ENCODE measurements around the gene CAMKK2. TPM values are rescaled to one million over a fixed set of nuclear protein-coding genes. Genes with fewer than 3 reads are reported as not detected.
"Not testable (repeated sequence)": the region's sequence is repeated elsewhere in the genome, so short reads cannot be mapped to it uniquely, and the experiment has no call there.

The CAMKK2 gene
- total and polyA plus RNA-seq, 2 donors from 2014 or later, result 16.3 to 35.6 TPM

DNA sequence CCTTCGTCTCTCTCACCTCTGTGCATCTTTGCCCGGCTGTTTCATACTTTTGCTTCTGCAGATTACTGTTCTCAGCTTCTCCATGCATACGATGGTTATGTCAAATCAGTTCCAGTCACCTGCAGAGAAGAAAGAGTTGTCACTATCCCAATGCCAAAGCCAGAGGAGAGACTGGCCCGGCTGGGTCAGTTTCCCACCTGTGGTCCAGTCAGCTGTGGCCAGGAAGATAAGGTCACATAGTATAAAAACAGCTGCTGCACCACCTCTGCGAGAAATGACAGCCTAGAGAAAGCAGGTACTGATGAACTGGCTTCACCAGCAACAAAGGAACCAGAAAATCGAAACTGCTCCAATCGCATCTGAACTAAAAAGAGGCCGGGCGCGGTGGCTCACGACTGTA is 93.0 kb downstream of the CAMKK2 start:
- Histone ChIP-seq H3K4me1 (ENCODE audit: control insufficient read depth in 2 of 3, insufficient read depth in 2 of 3, low read depth in 1 of 3, low read length in 3 of 3) (no peaks in the 10 kb centered on the region), H3K9ac (ENCODE audit: low read length in 3 of 3) (no peak overlapping the region), H3K9me3 (ENCODE audit: control insufficient read depth in 2 of 3, insufficient read depth in 1 of 3, low read length in 3 of 3) (no peaks in the 10 kb centered on the region), H3K4me3 (ENCODE audit: low read length in 3 of 3) (no peak overlapping the region), H3K36me3 (ENCODE audit: control insufficient read depth in 2 of 3, insufficient read depth in 3 of 3, low read length in 3 of 3) (no peaks in the 10 kb centered on the region), H3K27me3 (ENCODE audit: control insufficient read depth, insufficient read depth, low read length) (no peaks in the 10 kb centered on the region), H3K27ac (ENCODE audit: low read depth in 2 of 2, low read length in 2 of 2) (no peak overlapping the region)
- intact Hi-C loops (cut with DNase I), result no loop called here
- FAIRE-seq (no peak), DNase-seq (no peak)
- TF ChIP-seq, protein P1, sequence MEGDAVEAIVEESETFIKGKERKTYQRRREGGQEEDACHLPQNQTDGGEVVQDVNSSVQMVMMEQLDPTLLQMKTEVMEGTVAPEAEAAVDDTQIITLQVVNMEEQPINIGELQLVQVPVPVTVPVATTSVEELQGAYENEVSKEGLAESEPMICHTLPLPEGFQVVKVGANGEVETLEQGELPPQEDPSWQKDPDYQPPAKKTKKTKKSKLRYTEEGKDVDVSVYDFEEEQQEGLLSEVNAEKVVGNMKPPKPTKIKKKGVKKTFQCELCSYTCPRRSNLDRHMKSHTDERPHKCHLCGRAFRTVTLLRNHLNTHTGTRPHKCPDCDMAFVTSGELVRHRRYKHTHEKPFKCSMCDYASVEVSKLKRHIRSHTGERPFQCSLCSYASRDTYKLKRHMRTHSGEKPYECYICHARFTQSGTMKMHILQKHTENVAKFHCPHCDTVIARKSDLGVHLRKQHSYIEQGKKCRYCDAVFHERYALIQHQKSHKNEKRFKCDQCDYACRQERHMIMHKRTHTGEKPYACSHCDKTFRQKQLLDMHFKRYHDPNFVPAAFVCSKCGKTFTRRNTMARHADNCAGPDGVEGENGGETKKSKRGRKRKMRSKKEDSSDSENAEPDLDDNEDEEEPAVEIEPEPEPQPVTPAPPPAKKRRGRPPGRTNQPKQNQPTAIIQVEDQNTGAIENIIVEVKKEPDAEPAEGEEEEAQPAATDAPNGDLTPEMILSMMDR (IDR thresholded peaks at IDR 0.05; ENCODE audit: borderline replicate concordance, extremely low read depth, insufficient read depth), result no peak

- intact Hi-C loops (cut with DNase I), result no loop called here
- Histone ChIP-seq H3K27ac (ENCODE audit: low read depth in 2 of 2, low read length in 2 of 2) (no peak overlapping the region), H3K9ac (ENCODE audit: low read length in 3 of 3) (no peak overlapping the region), H3K9me3 (ENCODE audit: control insufficient read depth in 2 of 3, insufficient read depth in 1 of 3, low read length in 3 of 3) (no peaks in the 10 kb centered on the region), H3K4me1 (ENCODE audit: control insufficient read depth in 2 of 3, insufficient read depth in 2 of 3, low read depth in 1 of 3, low read length in 3 of 3) (no peaks in the 10 kb centered on the region), H3K36me3 (ENCODE audit: control insufficient read depth in 2 of 3, insufficient read depth in 3 of 3, low read length in 3 of 3) (no peaks in the 10 kb centered on the region), H3K4me3 (ENCODE audit: low read length in 3 of 3) (no peak overlapping the region), H3K27me3 (ENCODE audit: control insufficient read depth, insufficient read depth, low read length) (no peaks in the 10 kb centered on the region)
- TF ChIP-seq, protein P1 (IDR thresholded peaks at IDR 0.05; ENCODE audit: borderline replicate concordance, extremely low read depth, insufficient read depth), result no peak
- FAIRE-seq (no peak), DNase-seq (no peak)
These were observed 93.8 kb downstream of the CAMKK2 start for GRCh38 chr12:121202407-121203355.

DNA sequence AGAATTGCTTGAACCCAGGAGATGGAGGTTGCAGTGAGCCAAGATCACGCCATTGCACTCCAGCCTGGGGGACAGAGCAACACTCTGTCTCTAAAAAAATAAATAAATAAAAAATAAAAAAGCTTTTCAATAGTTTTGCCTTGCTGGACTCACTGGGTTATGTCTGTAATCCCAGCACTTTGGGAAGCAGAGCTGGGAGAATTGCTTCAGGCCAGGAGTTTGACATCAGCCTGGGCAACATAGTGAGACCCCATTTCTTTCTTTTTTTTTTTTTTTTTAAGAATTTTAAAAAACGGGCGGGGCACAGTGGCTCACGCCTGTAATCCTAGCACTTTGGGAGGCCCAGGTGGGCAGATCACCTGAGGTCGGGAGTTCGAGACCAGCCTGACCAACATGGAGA is 95.4 kb downstream of the CAMKK2 start:
- H3K27me3 ChIP-seq (ENCODE audit: control insufficient read depth, insufficient read depth, low read length); H3K27ac ChIP-seq (ENCODE audit: low read depth in 2 of 2, low read length in 2 of 2); intact Hi-C loops (cut with DNase I); DNase-seq; H3K36me3 ChIP-seq (ENCODE audit: control insufficient read depth in 2 of 3, insufficient read depth in 3 of 3, low read length in 3 of 3); H3K4me3 ChIP-seq (ENCODE audit: low read length in 3 of 3); H3K4me1 ChIP-seq (ENCODE audit: control insufficient read depth in 2 of 3, insufficient read depth in 2 of 3, low read depth in 1 of 3, low read length in 3 of 3); H3K9ac ChIP-seq (ENCODE audit: low read length in 3 of 3); FAIRE-seq; H3K9me3 ChIP-seq (ENCODE audit: control insufficient read depth in 2 of 3, insufficient read depth in 1 of 3, low read length in 3 of 3): not testable (repeated sequence)

GRCh38 chr12:121198949-121199348 is 97.6 kb downstream of the CAMKK2 start:
- FAIRE-seq (no peak), DNase-seq (no peak)
- no peaks in the 10 kb centered on the region for H3K4me1 ChIP-seq (ENCODE audit: control insufficient read depth in 2 of 3, insufficient read depth in 2 of 3, low read depth in 1 of 3, low read length in 3 of 3)
- no peak overlapping the region for H3K4me3 ChIP-seq (ENCODE audit: low read length in 3 of 3)
- no peaks in the 10 kb centered on the region for H3K9me3 ChIP-seq (ENCODE audit: control insufficient read depth in 2 of 3, insufficient read depth in 1 of 3, low read length in 3 of 3)
- no peak overlapping the region for H3K9ac ChIP-seq (ENCODE audit: low read length in 3 of 3)
- H3K27ac ChIP-seq (ENCODE audit: low read depth in 2 of 2, low read length in 2 of 2), result no peak overlapping the region
- H3K27me3 ChIP-seq (ENCODE audit: control insufficient read depth, insufficient read depth, low read length), result no peaks in the 10 kb centered on the region
- TF ChIP-seq, protein P1 (IDR thresholded peaks at IDR 0.05; ENCODE audit: borderline replicate concordance, extremely low read depth, insufficient read depth), result no peak
- intact Hi-C loops (cut with DNase I), result no loop called here
- no peaks in the 10 kb centered on the region for H3K36me3 ChIP-seq (ENCODE audit: control insufficient read depth in 2 of 3, insufficient read depth in 3 of 3, low read length in 3 of 3)

Measured in kidney (tissue), 14 donors.